Left lung (tissue), 10 donors: Measurements from ENCODE around the gene MRPL19. TPM values are rescaled to one million over a fixed set of nuclear protein-coding genes. Genes with fewer than 3 reads are reported as not detected.
"Not testable (repeated sequence)": the region's sequence is repeated elsewhere in the genome, so short reads cannot be mapped to it uniquely, and the experiment has no call there.

Experiments used
- ATAC-seq: fragments of 200-7000 bp; cut with Tn5 transposase; one replicate; pipeline ENCODE4 v1.9.1; 2020; ENCODE audit warnings: moderate library complexity
- DNase-seq, 4 donors: peaks; one replicate each; pipeline ENCODE4 v3.0.0-alpha.2; 2013 to 2020
- H3K27ac ChIP-seq, 2 donors: fragments of 200-600 bp; sonication (generic) in 1 of 2; one replicate each; pipeline versions ENCODE4 v1.5.0 to v1.8.0; 2020 to 2021
- H3K27me3 ChIP-seq, 2 donors: fragments of 200-600 bp; sonication (generic) in 1 of 2; one replicate each; pipeline versions ENCODE4 v1.5.0 to v1.8.0; 2020 to 2021
- H3K36me3 ChIP-seq, 2 donors: fragments of 200-600 bp; sonication (generic) in 1 of 2; one replicate each; pipeline versions ENCODE4 v1.5.0 to v1.8.0; 2020 to 2021
- H3K4me1 ChIP-seq, 2 donors: fragments of 200-600 bp; one replicate each; pipeline ENCODE4 v1.8.0; 2021
- H3K4me3 ChIP-seq, 2 donors: fragments of 200-600 bp; sonication (generic) in 1 of 2; one replicate each; pipeline versions ENCODE4 v1.5.0 to v1.8.0; 2020 to 2021; ENCODE audit warnings: mild to moderate bottlenecking in 1 of 2
- H3K9me3 ChIP-seq, 2 donors: fragments of 200-600 bp; sonication (generic) in 1 of 2; one replicate each; pipeline versions ENCODE4 v1.5.0 to v1.8.0; 2020 to 2021
- intact Hi-C, 2 donors: fragments of 100-400 bp; cut with DNase I; formaldehyde crosslinking; loops; one replicate each; pipeline versions ENCODE4 v1.11.2 to v1.14.2; 2022
- polyA plus RNA-seq, 6 donors: library from polyadenylated mRNA; unstranded; fragments of 120-200 nt; gene quantifications; one replicate each; pipeline ENCODE4 v1.2.1, GENCODE V29; 2013; ENCODE audit not compliant: insufficient read length in 6 of 6
- total RNA-seq, 2 donors: library from RNA; stranded (reverse); fragmentation: NEBNext Ultra II Directional; extraction: Animal tissue kit (Norgen Biotek cat#: 25700); gene quantifications; one replicate each; pipeline ENCODE4 v1.2.1, GENCODE V29; 2021
- TF ChIP-seq, protein P1 (sequence below), 2 donors: fragments of 200-600 bp; sonication (generic) in 1 of 2; IDR thresholded peaks; one replicate each; pipeline versions ENCODE4 v1.5.0 to v1.8.0; 2021; ENCODE audit warnings: antibody characterized with exemption in 2 of 2
- donor health status: DM: no; HTN: yes; CAD: no.
- donor health status: DM: no; HTN: no; CAD: no.

The MRPL19 gene
- total and polyA plus RNA-seq, 8 donors, result 45.9 to 57.6 (median 52.4) TPM

DNA sequence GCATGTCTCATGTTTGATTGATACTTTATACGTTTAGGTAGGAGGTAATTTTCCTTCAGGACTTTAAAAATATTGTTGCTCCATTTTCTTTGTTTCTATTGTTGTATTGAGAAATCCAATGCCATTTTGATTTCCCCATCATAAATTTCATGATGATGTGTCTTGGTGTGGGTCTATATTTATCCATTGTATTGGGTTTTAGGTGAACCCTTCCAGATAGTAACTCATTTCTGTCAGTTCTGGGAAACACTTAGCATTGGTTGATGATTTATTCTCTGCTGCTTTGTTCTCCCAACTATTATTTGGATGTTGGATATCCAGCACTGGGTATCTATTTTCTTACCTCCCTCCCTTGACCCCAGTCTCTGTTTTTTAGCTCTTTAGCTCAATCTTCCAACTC is 10.0 kb downstream of the MRPL19 start:
- TF ChIP-seq, protein P1, sequence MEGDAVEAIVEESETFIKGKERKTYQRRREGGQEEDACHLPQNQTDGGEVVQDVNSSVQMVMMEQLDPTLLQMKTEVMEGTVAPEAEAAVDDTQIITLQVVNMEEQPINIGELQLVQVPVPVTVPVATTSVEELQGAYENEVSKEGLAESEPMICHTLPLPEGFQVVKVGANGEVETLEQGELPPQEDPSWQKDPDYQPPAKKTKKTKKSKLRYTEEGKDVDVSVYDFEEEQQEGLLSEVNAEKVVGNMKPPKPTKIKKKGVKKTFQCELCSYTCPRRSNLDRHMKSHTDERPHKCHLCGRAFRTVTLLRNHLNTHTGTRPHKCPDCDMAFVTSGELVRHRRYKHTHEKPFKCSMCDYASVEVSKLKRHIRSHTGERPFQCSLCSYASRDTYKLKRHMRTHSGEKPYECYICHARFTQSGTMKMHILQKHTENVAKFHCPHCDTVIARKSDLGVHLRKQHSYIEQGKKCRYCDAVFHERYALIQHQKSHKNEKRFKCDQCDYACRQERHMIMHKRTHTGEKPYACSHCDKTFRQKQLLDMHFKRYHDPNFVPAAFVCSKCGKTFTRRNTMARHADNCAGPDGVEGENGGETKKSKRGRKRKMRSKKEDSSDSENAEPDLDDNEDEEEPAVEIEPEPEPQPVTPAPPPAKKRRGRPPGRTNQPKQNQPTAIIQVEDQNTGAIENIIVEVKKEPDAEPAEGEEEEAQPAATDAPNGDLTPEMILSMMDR (IDR thresholded peaks at IDR 0.05), result no peak
- Histone ChIP-seq H3K27me3 (no peaks in the 10 kb centered on the region), H3K4me3 (no peak overlapping the region), H3K36me3 (peaks cover 6 to 73% of the 10 kb centered on the region in 2 donors), H3K27ac (no peak overlapping the region), H3K4me1 (no peaks in the 10 kb centered on the region), H3K9me3 (peaks cover 0 to 5% of the 10 kb centered on the region in 2 donors)
- intact Hi-C loops, result no loop called here
- no peak for ATAC-seq
- no peak for DNase-seq

DNA sequence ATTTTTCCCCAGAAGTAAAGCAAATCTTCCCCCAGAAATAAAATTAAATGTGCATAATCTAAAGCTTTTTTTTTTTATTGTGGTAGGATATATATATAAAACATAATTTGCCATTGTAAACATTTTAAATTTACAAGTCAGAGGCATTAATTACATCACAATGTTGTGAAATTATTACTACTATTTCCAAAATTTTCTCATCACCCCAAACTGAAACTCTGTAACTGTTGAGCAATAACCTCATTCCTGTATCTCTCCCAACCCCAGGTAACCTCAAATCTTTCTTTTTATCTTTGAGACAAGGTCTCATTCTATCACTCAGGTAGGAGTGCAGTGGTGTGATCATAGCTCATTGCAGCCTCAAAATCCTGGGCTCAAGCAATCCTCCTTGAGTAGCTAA is 11.2 kb downstream of the MRPL19 start:
- H3K9me3 ChIP-seq, result peaks cover 0 to 5% of the 10 kb centered on the region in 2 donors

DNA sequence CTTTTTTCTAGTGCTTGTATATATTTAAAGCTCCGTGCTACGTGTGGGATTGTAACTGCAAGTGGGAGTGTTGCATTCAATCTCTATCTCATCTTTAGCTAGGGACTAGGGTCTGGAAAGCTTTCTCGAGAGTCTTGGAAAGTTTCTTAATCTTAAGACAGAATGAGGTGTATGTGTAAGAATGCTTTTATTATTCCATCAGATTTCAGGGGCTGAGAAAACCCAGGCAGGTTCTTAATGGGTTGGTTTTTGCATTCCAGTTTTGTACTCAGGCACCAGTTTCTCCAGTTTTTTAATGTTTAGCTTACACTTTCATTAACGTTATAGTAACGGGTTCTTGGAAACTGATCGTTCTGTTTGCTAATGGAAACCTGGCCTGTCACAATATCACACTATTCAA is 20.3 kb downstream of the MRPL19 start:
- ATAC-seq (peak; percentile 41), DNase-seq (peak in 1 of 4 donors; percentile 40)
- intact Hi-C loops, result no loop called here
- Histone ChIP-seq H3K4me1 (peaks cover 0 to 3% of the 10 kb centered on the region in 2 donors), H3K4me3 (no peak overlapping the region), H3K36me3 (peaks cover 0 to 66% of the 10 kb centered on the region in 2 donors), H3K9me3 (no peaks in the 10 kb centered on the region), H3K27ac (no peak overlapping the region), H3K27me3 (no peaks in the 10 kb centered on the region)
- TF ChIP-seq, protein P1 (IDR thresholded peaks at IDR 0.05), result no peak

More for the DNA sequence above, 11.2 kb downstream of the MRPL19 start:
- H3K4me1 ChIP-seq, result no peaks in the 10 kb centered on the region
- no peak for DNase-seq
- H3K27me3 ChIP-seq, result no peaks in the 10 kb centered on the region
- no peak overlapping the region for H3K4me3 ChIP-seq
- ATAC-seq, result no peak
- intact Hi-C loops, result no loop called here
- TF ChIP-seq, protein P1 (IDR thresholded peaks at IDR 0.05), result no peak
- H3K27ac ChIP-seq, result no peak overlapping the region
- peaks cover 6 to 72% of the 10 kb centered on the region in 2 donors for H3K36me3 ChIP-seq

DNA sequence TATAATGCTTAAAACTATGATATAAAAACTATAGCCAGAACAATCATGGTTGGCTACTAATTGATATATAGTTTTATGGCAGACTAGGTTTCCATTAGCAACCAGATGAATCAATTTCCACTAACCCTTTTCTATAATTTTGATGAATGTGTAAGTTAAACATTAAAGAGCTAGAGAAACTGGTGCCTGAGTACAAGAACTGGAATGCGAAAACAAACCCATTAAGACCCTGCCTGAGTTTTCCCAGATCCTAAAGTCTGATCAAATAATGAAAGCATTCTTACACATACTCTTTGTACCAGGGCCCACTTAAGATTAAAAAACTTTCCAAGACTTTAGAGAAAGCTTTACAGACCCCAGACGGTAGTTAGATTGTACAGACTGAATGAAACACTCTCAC is 21.3 kb downstream of the MRPL19 start:
- intact Hi-C loops, result no loop called here
- peaks cover 0 to 62% of the 10 kb centered on the region in 2 donors for H3K36me3 ChIP-seq
- H3K4me3 ChIP-seq, result no peak overlapping the region
- peak in 1 of 4 donors; percentile 13 for DNase-seq
- TF ChIP-seq, protein P1 (IDR thresholded peaks at IDR 0.05), result no peak
- no peak overlapping the region for H3K27ac ChIP-seq
- H3K9me3 ChIP-seq, result no peaks in the 10 kb centered on the region
- no peaks in the 10 kb centered on the region for H3K27me3 ChIP-seq
- peak; percentile 58 for ATAC-seq
- H3K4me1 ChIP-seq, result peaks cover 0 to 3% of the 10 kb centered on the region in 2 donors

DNA sequence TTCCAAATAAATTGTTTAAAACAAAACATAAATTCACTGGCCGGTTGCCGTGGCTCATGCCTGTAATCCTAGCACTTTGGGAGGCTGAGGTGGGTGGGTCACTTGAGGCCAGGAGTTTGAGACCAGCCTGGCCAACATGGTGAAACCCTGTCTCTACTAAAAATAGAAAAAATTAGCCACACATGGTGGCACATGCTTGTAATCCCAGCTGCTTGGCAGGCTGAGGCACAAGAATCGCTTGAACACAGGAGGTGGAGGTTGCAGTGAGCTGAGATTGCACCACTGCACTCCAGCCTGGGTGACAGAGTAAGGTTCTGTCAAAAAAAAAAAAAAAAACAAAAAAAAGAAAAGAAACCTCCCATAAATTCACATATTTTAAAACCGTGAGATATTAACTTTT is 28.8 kb downstream of the MRPL19 start:
- DNase-seq, H3K4me3 ChIP-seq, H3K9me3 ChIP-seq, H3K4me1 ChIP-seq, ATAC-seq, intact Hi-C loops, H3K27me3 ChIP-seq, H3K27ac ChIP-seq: not testable (repeated sequence)
- H3K36me3 ChIP-seq, result peaks cover 0 to 23% of the 10 kb centered on the region in 2 donors

DNA sequence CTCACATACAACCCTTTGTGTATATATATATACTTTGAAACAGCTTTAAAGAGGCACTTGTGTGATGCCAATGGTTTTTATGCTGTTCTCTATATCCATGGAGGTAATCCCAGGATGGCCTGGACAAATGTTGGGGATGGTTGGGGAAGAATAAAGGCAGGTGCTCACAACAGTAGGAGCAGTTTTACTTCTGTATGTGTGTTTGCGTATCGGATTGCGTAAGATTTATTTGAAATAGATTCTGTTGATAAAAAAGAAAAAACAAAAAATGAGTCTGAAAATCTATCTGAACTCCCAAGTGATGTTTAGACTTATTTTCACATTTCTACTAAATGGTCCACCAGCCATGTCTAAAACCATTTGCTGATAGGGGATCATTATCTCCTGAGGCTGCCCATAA is 29.3 kb downstream of the MRPL19 start:
- intact Hi-C loops, result no loop called here
- Histone ChIP-seq H3K36me3 (peaks cover 0 to 22% of the 10 kb centered on the region in 2 donors), H3K4me3 (no peak overlapping the region), H3K27me3 (no peaks in the 10 kb centered on the region), H3K9me3 (no peaks in the 10 kb centered on the region), H3K27ac (no peak overlapping the region), H3K4me1 (no peaks in the 10 kb centered on the region)
- ATAC-seq (no peak), DNase-seq (no peak)
- TF ChIP-seq, protein P1 (IDR thresholded peaks at IDR 0.05), result no peak
